Measurements from ENCODE around the gene PDZRN3. TPM values are rescaled to one million over a fixed set of nuclear protein-coding genes. Genes with fewer than 3 reads are reported as not detected.

PDZRN3 gene
- total RNA-seq, 1 donor from 2014 or later, result 19.8 TPM

GRCh38 chr3:73599605-73600004, 25.1 kb downstream of the PDZRN3 start:
- H3K36me3 ChIP-seq (ENCODE audit: insufficient read depth, low read length), result no peaks in the 10 kb centered on the region
- H3K9me3 Mint-ChIP-seq (ENCODE audit: unreplicated experiment), result no peaks in the 10 kb centered on the region
- H2AFZ ChIP-seq (ENCODE audit: low read depth, low read length), result no peak overlapping the region
- no peak overlapping the region for H3K4me3 Mint-ChIP-seq (ENCODE audit: unreplicated experiment)
- DNase-seq (ENCODE audit: low read depth) (no peak), FAIRE-seq (no peak)
- no peak overlapping the region for H3K27ac Mint-ChIP-seq (ENCODE audit: unreplicated experiment)
- TF ChIP-seq EZH2 (IDR thresholded peaks at IDR 0.05; ENCODE audit: insufficient read depth, low read length) (no peak), CTCF (IDR thresholded peaks at IDR 0.05; ENCODE audit: insufficient read depth, low read depth, low read length) (no peak)
- H3K9ac ChIP-seq (ENCODE audit: low read length), result no peak overlapping the region
- H3K9me3 ChIP-seq (ENCODE audit: insufficient read depth, low read depth, low read length), result no peaks in the 10 kb centered on the region
- H4K20me1 ChIP-seq (ENCODE audit: insufficient read depth, low read length), result no peaks in the 10 kb centered on the region
- peaks cover 10% of the 10 kb centered on the region for H3K4me1 ChIP-seq (ENCODE audit: insufficient read depth, low read length)
- no peak overlapping the region for H3K4me3 ChIP-seq (ENCODE audit: insufficient read depth, low read depth, low read length)
- H3K27me3 Mint-ChIP-seq (ENCODE audit: low read depth, unreplicated experiment), result no peaks in the 10 kb centered on the region
- no peak overlapping the region for H3K27ac ChIP-seq (ENCODE audit: low read depth, low read length)
- H3K79me2 ChIP-seq (ENCODE audit: insufficient read depth, low read length), result no peaks in the 10 kb centered on the region
- H3K4me2 ChIP-seq (ENCODE audit: low read length), result no peak overlapping the region
- peaks cover 27% of the 10 kb centered on the region for H3K4me1 Mint-ChIP-seq (ENCODE audit: low read depth, unreplicated experiment)
- peaks cover 10% of the 10 kb centered on the region for H3K36me3 Mint-ChIP-seq (ENCODE audit: low read depth, unreplicated experiment)
- no peaks in the 10 kb centered on the region for H3K27me3 ChIP-seq (ENCODE audit: insufficient read depth, low read length)

GRCh38 chr3:73597476-73597875, 27.3 kb downstream of the PDZRN3 start:
- H3K4me2 ChIP-seq (ENCODE audit: low read length), result no peak overlapping the region
- no peaks in the 10 kb centered on the region for H3K9me3 ChIP-seq (ENCODE audit: insufficient read depth, low read depth, low read length)
- no peaks in the 10 kb centered on the region for H3K27me3 ChIP-seq (ENCODE audit: insufficient read depth, low read length)
- H3K4me1 Mint-ChIP-seq (ENCODE audit: low read depth, unreplicated experiment), result peaks cover 27% of the 10 kb centered on the region
- FAIRE-seq (no peak), DNase-seq (ENCODE audit: low read depth) (no peak)
- H2AFZ ChIP-seq (ENCODE audit: low read depth, low read length), result no peak overlapping the region
- no peak for TF ChIP-seq CTCF (IDR thresholded peaks at IDR 0.05; ENCODE audit: insufficient read depth, low read depth, low read length)
- TF ChIP-seq EZH2 (IDR thresholded peaks at IDR 0.05; ENCODE audit: insufficient read depth, low read length), result no peak
- no peaks in the 10 kb centered on the region for H3K9me3 Mint-ChIP-seq (ENCODE audit: unreplicated experiment)
- no peaks in the 10 kb centered on the region for H3K27me3 Mint-ChIP-seq (ENCODE audit: low read depth, unreplicated experiment)
- H3K4me3 ChIP-seq (ENCODE audit: insufficient read depth, low read depth, low read length), result no peak overlapping the region
- no peaks in the 10 kb centered on the region for H4K20me1 ChIP-seq (ENCODE audit: insufficient read depth, low read length)
- H3K36me3 ChIP-seq (ENCODE audit: insufficient read depth, low read length), result no peaks in the 10 kb centered on the region
- H3K36me3 Mint-ChIP-seq (ENCODE audit: low read depth, unreplicated experiment), result peaks cover 13% of the 10 kb centered on the region
- peaks cover 5% of the 10 kb centered on the region for H3K4me1 ChIP-seq (ENCODE audit: insufficient read depth, low read length)
- no peak overlapping the region for H3K4me3 Mint-ChIP-seq (ENCODE audit: unreplicated experiment)
- no peak overlapping the region for H3K27ac ChIP-seq (ENCODE audit: low read depth, low read length)
- no peak overlapping the region for H3K9ac ChIP-seq (ENCODE audit: low read length)
- H3K27ac Mint-ChIP-seq (ENCODE audit: unreplicated experiment), result no peak overlapping the region
- H3K79me2 ChIP-seq (ENCODE audit: insufficient read depth, low read length), result no peaks in the 10 kb centered on the region

- Histone ChIP-seq H3K4me3 (ENCODE audit: insufficient read depth, low read depth, low read length) (no peak overlapping the region), H4K20me1 (ENCODE audit: insufficient read depth, low read length) (no peaks in the 10 kb centered on the region), H3K9me3 (ENCODE audit: insufficient read depth, low read depth, low read length) (no peaks in the 10 kb centered on the region), H2AFZ (ENCODE audit: low read depth, low read length) (no peak overlapping the region), H3K4me1 (ENCODE audit: insufficient read depth, low read length) (no peaks in the 10 kb centered on the region), H3K9ac (ENCODE audit: low read length) (no peak overlapping the region), H3K79me2 (ENCODE audit: insufficient read depth, low read length) (no peaks in the 10 kb centered on the region), H3K36me3 (ENCODE audit: insufficient read depth, low read length) (no peaks in the 10 kb centered on the region), H3K27ac (ENCODE audit: low read depth, low read length) (no peak overlapping the region), H3K27me3 (ENCODE audit: insufficient read depth, low read length) (no peaks in the 10 kb centered on the region), H3K4me2 (ENCODE audit: low read length) (no peak overlapping the region)
- FAIRE-seq, result no peak
- DNase-seq (ENCODE audit: low read depth), result no peak
- no peak overlapping the region for H3K4me3 Mint-ChIP-seq (ENCODE audit: unreplicated experiment)
- H3K27me3 Mint-ChIP-seq (ENCODE audit: low read depth, unreplicated experiment), result no peaks in the 10 kb centered on the region
- TF ChIP-seq CTCF (IDR thresholded peaks at IDR 0.05; ENCODE audit: insufficient read depth, low read depth, low read length), result no peak
- TF ChIP-seq EZH2 (IDR thresholded peaks at IDR 0.05; ENCODE audit: insufficient read depth, low read length), result no peak
- peaks cover 2% of the 10 kb centered on the region for H3K9me3 Mint-ChIP-seq (ENCODE audit: unreplicated experiment)
- no peak overlapping the region for H3K27ac Mint-ChIP-seq (ENCODE audit: unreplicated experiment)
- peaks cover 22% of the 10 kb centered on the region for H3K36me3 Mint-ChIP-seq (ENCODE audit: low read depth, unreplicated experiment)
- H3K4me1 Mint-ChIP-seq (ENCODE audit: low read depth, unreplicated experiment), result no peaks in the 10 kb centered on the region
Measured at GRCh38 chr3:73592154-73593144, 32.3 kb downstream of the PDZRN3 start.

Data from astrocyte (in vitro differentiated cells and primary cell).